Body of pancreas (tissue), 4 donors: ENCODE measurements around the gene MSX1.

ENCODE experiments used
- POLR2A ChIP-seq, 3 donors: fragments of 450-650 bp; IDR thresholded peaks; one replicate each; pipeline ENCODE4 v1.6.1; 2016; ENCODE audit warnings: antibody characterized with exemption in 3 of 3, mild to moderate bottlenecking in 2 of 3
- TF ChIP-seq, protein P1 (sequence below), 7 experiments: fragments of 450-650 bp in 4 of 7; fragments of 200-600 bp in 3 of 7; sonication (generic) in 3 of 7; IDR thresholded peaks; one replicate each; pipeline ENCODE4 v1.5.1; 2016 to 2019; ENCODE audit warnings: antibody characterized with exemption in 7 of 7

DNA sequence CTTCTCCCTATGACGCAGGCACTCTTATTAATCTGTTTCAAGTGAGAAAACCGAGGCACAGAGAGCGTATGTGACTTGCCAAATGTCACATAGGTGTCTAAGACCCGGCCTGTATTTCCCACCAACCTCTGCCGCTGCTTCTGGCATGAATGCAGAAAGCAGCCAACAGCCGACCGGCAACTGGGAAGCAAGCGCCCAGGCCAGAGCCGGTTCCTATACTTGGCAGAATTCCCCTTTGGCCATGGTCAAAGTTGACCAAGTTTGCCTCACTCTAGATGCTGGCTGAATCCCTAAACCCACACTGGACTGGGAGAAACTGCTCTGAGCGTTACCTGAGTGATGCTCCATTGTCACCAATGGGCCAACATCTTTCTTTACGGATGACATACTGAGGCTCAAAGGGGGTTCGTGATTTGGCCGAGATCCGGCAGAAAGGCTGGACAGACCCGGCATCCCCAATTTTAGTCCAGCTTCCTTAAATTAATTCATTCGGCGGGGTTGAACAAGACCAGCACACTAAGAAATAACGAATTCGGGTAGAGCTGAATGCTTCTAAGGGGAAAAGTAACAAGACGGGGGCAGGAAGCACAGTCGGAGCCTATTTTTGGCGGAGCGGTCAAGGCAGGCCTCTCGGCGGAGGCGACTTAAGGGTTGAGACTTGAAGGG, 11.2 kb downstream of the MSX1 start:
- TF ChIP-seq, protein P1, sequence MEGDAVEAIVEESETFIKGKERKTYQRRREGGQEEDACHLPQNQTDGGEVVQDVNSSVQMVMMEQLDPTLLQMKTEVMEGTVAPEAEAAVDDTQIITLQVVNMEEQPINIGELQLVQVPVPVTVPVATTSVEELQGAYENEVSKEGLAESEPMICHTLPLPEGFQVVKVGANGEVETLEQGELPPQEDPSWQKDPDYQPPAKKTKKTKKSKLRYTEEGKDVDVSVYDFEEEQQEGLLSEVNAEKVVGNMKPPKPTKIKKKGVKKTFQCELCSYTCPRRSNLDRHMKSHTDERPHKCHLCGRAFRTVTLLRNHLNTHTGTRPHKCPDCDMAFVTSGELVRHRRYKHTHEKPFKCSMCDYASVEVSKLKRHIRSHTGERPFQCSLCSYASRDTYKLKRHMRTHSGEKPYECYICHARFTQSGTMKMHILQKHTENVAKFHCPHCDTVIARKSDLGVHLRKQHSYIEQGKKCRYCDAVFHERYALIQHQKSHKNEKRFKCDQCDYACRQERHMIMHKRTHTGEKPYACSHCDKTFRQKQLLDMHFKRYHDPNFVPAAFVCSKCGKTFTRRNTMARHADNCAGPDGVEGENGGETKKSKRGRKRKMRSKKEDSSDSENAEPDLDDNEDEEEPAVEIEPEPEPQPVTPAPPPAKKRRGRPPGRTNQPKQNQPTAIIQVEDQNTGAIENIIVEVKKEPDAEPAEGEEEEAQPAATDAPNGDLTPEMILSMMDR (IDR thresholded peaks at IDR 0.05), result no peak
- no peak for TF ChIP-seq POLR2A (IDR thresholded peaks at IDR 0.05)
